Measurements from ENCODE around the gene CMTM7. TPM values are rescaled to one million over a fixed set of nuclear protein-coding genes. Genes with fewer than 3 reads are reported as not detected.
"Not testable (repeated sequence)": the region's sequence is repeated elsewhere in the genome, so short reads cannot be mapped to it uniquely, and the experiment has no call there.

Gene CMTM7
- polyA plus RNA-seq, 5 donors: 65.5 to 73.0 (median 69.4) TPM

GRCh38 chr3:32456429-32457130, 64.9 kb downstream of the CMTM7 start:
- DNase-seq: no peak

- no peak for DNase-seq
Measured at GRCh38 chr3:32457971-32458471, 66.4 kb downstream of the CMTM7 start.

GRCh38 chr3:32459450-32459849, 67.8 kb downstream of the CMTM7 start:
- DNase-seq: no peak

- peak; percentile 52 to 56 for DNase-seq
Measured at GRCh38 chr3:32460031-32460749, 68.5 kb downstream of the CMTM7 start.

- DNase-seq: not testable (repeated sequence)
Measured at GRCh38 chr3:32460817-32461496, 69.3 kb downstream of the CMTM7 start.

GRCh38 chr3:32462191-32462986, 70.7 kb downstream of the CMTM7 start:
- not testable (repeated sequence) for DNase-seq

GRCh38 chr3:32463415-32463814, 71.8 kb downstream of the CMTM7 start:
- not testable (repeated sequence) for DNase-seq

- DNase-seq: not testable (repeated sequence)
Measured at GRCh38 chr3:32464726-32465125, 73.1 kb downstream of the CMTM7 start.

GRCh38 chr3:32466808-32467207, 75.2 kb downstream of the CMTM7 start:
- DNase-seq: not testable (repeated sequence)

GRCh38 chr3:32467333-32468070, 75.8 kb downstream of the CMTM7 start:
- DNase-seq: peak; percentile 69 to 71

- DNase-seq: no peak
Measured at GRCh38 chr3:32469151-32469874, 77.7 kb downstream of the CMTM7 start.

GRCh38 chr3:32470362-32470761, 78.7 kb downstream of the CMTM7 start:
- no peak for DNase-seq

GRCh38 chr3:32471246-32471645, 79.6 kb downstream of the CMTM7 start:
- no peak for DNase-seq

GRCh38 chr3:32472151-32472550, 80.5 kb downstream of the CMTM7 start:
- not testable (repeated sequence) for DNase-seq

GRCh38 chr3:32474201-32474600, 82.5 kb downstream of the CMTM7 start:
- no peak for DNase-seq

GRCh38 chr3:32480604-32481003, 89.0 kb downstream of the CMTM7 start:
- no peak for DNase-seq

- no peak for DNase-seq
Measured at GRCh38 chr3:32481791-32482631, 90.4 kb downstream of the CMTM7 start.

GRCh38 chr3:32482693-32483092, 91.0 kb downstream of the CMTM7 start:
- no peak for DNase-seq

GRCh38 chr3:32483772-32484171, 92.1 kb downstream of the CMTM7 start:
- no peak for DNase-seq
